Nephron (organoid): ENCODE data around the gene PEPD.

ENCODE experiments used
- H3K27ac Mint-ChIP-seq, 3 experiments: 2 replicates each; pipeline ENCODE4 v1.8.0; 2020; ENCODE audit warnings: mixed read lengths in 3 of 3, mild to moderate bottlenecking in 2 of 3, moderate library complexity in 1 of 3
- H3K27me3 Mint-ChIP-seq: 2 replicates; pipeline ENCODE4 v1.8.0; 2021; ENCODE audit warnings: low read depth, mild to moderate bottlenecking, moderate library complexity, mixed read lengths
- H3K36me3 Mint-ChIP-seq: 2 replicates; pipeline ENCODE4 v1.8.0; 2020; ENCODE audit warnings: low read depth, mixed read lengths
- H3K4me1 Mint-ChIP-seq: 2 replicates; pipeline ENCODE4 v1.8.0; 2020; ENCODE audit warnings: mixed read lengths
- H3K4me3 Mint-ChIP-seq, 3 experiments: 2 replicates each; pipeline ENCODE4 v1.8.0; 2020; ENCODE audit warnings: mild to moderate bottlenecking in 3 of 3, mixed read lengths in 3 of 3, moderate library complexity in 2 of 3
- H3K9me3 Mint-ChIP-seq: 2 replicates; pipeline ENCODE4 v1.8.0; 2020; ENCODE audit warnings: mixed read lengths
- CTCF ChIP-seq, 3 experiments: fragments of 200-600 bp; sonication (generic); IDR thresholded peaks; one replicate each; pipeline ENCODE4 v1.5.0; 2021; ENCODE audit warnings: antibody characterized with exemption in 3 of 3; ENCODE audit not compliant: unreplicated experiment in 3 of 3

The PEPD gene

GRCh38 chr19:33529094-33529676, 7.6 kb upstream of the PEPD start:
- no peak for TF ChIP-seq CTCF (IDR thresholded peaks at IDR 0.05; ENCODE audit: unreplicated experiment in 3 of 3)
- Mint-ChIP-seq H3K27me3 (peaks cover 37% of the 10 kb centered on the region), H3K36me3 (no peaks in the 10 kb centered on the region), H3K4me1 (no peaks in the 10 kb centered on the region), H3K4me3 (no peak overlapping the region), H3K27ac (no peak overlapping the region), H3K9me3 (no peaks in the 10 kb centered on the region)

GRCh38 chr19:33528404-33528803, 6.8 kb upstream of the PEPD start:
- TF ChIP-seq CTCF (IDR thresholded peaks at IDR 0.05; ENCODE audit: unreplicated experiment in 3 of 3) = no peak
- peaks cover 35% of the 10 kb centered on the region for H3K27me3 Mint-ChIP-seq
- H3K27ac Mint-ChIP-seq = no peak overlapping the region
- no peak overlapping the region for H3K4me3 Mint-ChIP-seq
- no peaks in the 10 kb centered on the region for H3K4me1 Mint-ChIP-seq
- no peaks in the 10 kb centered on the region for H3K36me3 Mint-ChIP-seq
- no peaks in the 10 kb centered on the region for H3K9me3 Mint-ChIP-seq

- TF ChIP-seq CTCF (IDR thresholded peaks at IDR 0.05; ENCODE audit: unreplicated experiment in 3 of 3) = no peak
- Mint-ChIP-seq H3K27ac (no peak overlapping the region), H3K36me3 (no peaks in the 10 kb centered on the region), H3K4me1 (peaks cover 3% of the 10 kb centered on the region), H3K4me3 (no peak overlapping the region), H3K9me3 (no peaks in the 10 kb centered on the region), H3K27me3 (peaks cover 35% of the 10 kb centered on the region)
Observed at GRCh38 chr19:33527125-33527524, 5.5 kb upstream of the PEPD start.

GRCh38 chr19:33524024-33524664, 2.6 kb upstream of the PEPD start:
- Mint-ChIP-seq H3K27ac (no peak overlapping the region), H3K27me3 (peaks cover 26% of the 10 kb centered on the region)
- TF ChIP-seq CTCF (IDR thresholded peaks at IDR 0.05; ENCODE audit: unreplicated experiment in 3 of 3) = no peak

GRCh38 chr19:33523167-33523566, 1.6 kb upstream of the PEPD start:
- no peaks in the 10 kb centered on the region for H3K36me3 Mint-ChIP-seq
- peak overlapping the region; percentile 21 to 95 (median 56) for H3K4me3 Mint-ChIP-seq
- H3K27ac Mint-ChIP-seq = no peak overlapping the region
- H3K9me3 Mint-ChIP-seq = no peaks in the 10 kb centered on the region
- no peak for TF ChIP-seq CTCF (IDR thresholded peaks at IDR 0.05; ENCODE audit: unreplicated experiment in 3 of 3)
- peaks cover 16% of the 10 kb centered on the region for H3K4me1 Mint-ChIP-seq
- H3K27me3 Mint-ChIP-seq = peaks cover 26% of the 10 kb centered on the region

More at GRCh38 chr19:33524024-33524664, 2.6 kb upstream of the PEPD start:
- H3K9me3 Mint-ChIP-seq = no peaks in the 10 kb centered on the region
- H3K36me3 Mint-ChIP-seq = no peaks in the 10 kb centered on the region
- H3K4me1 Mint-ChIP-seq = peaks cover 16% of the 10 kb centered on the region
- no peak overlapping the region for H3K4me3 Mint-ChIP-seq

- Mint-ChIP-seq H3K4me1 (peaks cover 16% of the 10 kb centered on the region), H3K36me3 (no peaks in the 10 kb centered on the region), H3K4me3 (peak overlapping the region; percentile 89 to 95 (median 91)), H3K27ac (peak overlapping the region; percentile 26 to 76 (median 61)), H3K27me3 (peaks cover 18% of the 10 kb centered on the region), H3K9me3 (no peaks in the 10 kb centered on the region)
- no peak for TF ChIP-seq CTCF (IDR thresholded peaks at IDR 0.05; ENCODE audit: unreplicated experiment in 3 of 3)
Observed at GRCh38 chr19:33522371-33522662, 726 bp upstream of the PEPD start.
